ENCODE data around the gene POLR2C.

POLR2C gene

DNA sequence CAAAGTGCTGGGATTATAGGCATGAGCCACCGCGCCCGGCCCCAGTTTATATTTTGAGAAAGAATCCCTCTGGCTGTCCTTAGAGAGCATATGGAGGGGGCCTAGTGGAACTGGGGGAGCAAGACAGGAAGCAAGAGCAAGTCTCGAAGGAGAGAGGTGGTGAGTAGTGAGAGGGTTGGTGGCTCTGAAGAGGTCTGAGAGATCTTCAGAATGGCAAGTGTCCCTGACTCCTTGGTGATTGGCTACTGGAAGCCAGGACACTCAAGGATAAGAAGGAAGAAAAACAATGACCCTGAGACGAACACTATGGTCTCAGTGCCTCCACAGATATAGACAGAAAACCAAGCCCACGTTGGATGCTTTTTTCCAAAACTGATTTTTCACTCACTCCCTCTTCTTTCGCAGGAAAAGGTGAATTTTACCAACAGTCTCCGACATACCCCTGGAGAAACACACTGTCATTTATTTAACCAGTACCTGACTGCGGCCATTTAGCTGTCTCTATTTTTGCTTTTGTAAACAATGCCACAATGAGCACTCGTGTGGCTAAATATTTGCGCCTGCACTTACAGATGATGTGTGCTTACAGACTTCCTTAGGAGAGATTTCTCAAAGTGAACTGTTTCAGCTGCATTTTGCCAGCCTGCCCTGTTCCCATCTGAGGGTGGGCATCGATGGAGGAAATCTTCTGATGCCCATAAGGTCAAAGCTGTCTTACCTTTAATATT is 39.7 kb downstream of the POLR2C start:
- no peak for DNase-seq (ENCODE audit: low read depth in 2 of 2)

DNA sequence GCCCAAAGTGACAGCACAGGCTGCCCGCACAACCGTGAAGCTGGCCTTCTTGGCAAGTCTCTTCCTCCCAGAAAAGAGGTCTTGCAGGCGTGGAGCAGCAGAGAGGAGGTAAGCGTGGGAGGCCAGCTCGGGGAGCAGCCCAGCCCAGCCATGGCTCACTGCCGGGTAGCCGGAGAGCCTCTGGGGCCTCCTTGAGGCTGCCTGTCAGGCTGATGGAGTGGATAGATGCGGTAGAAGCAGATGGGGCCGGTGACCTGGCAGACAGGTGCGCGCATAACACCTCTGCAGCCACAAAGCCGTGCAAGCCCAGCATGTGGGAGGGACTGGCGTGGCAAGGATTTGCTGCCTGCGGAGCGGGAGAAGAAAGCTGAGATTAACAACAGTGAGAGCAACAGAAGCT is 40.9 kb downstream of the POLR2C start:
- DNase-seq (ENCODE audit: low read depth in 2 of 2) = no peak

DNA sequence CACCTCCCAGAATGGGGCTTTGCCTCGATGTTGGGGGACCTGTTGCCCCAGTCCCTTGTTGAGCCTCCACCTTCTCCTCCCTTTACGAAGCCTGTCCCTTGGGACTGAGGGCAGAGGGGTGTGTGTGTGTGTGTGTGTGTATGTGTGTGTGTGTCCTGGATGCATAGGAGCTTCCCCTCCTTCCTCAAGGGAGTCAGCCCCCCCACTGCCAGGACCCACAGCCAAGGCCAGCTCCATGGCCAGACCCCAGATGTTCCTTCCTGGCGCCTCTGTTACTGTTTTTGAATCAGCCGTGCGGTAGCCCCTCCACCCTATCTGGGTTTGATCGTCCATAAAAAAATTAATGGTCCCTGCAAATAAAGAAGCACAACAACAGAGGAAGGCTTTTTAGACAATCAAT is 41.5 kb downstream of the POLR2C start:
- no peak for DNase-seq (ENCODE audit: low read depth in 2 of 2)

DNA sequence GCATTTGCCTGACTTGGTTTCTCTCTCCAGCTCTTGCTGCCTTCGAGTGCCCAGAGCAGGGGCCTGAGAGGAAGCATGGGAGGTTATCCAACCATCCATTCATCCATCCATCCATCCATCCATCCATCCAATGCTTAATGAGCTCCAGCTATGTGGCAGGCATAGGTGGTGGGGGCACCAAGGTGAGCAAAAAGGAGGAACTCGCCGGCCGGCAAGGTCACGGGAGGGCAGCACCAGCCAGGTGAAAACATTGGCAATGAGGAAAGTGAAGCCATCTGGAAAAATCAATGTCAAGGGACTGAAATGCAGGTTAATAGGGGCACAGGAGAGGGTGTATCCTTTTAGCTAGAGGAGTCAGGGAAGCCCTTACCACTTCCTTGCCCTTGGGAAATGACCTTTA is 42.0 kb downstream of the POLR2C start:
- no peak for DNase-seq (ENCODE audit: low read depth in 2 of 2)

DNA sequence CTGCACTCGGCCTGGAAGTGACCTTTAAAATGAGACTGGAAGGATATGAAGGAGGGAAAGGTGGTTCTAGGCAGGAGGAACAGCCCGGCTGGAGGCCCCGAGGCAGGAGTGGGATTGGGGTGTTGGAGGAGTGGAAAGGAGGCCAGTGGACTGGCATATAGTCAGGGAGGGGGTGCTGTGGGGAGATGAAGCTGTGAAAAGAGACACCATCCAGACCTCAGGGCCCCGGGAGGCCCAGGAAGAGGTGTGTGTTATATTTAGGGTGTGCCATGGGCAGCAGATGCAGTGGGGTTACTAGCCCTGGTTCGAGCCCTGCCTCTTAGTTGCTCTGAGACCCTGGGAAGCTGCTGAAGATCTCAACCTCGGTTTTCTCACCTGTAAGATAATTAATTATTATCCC is 42.7 kb downstream of the POLR2C start:
- DNase-seq (ENCODE audit: low read depth in 2 of 2) = no peak

DNA sequence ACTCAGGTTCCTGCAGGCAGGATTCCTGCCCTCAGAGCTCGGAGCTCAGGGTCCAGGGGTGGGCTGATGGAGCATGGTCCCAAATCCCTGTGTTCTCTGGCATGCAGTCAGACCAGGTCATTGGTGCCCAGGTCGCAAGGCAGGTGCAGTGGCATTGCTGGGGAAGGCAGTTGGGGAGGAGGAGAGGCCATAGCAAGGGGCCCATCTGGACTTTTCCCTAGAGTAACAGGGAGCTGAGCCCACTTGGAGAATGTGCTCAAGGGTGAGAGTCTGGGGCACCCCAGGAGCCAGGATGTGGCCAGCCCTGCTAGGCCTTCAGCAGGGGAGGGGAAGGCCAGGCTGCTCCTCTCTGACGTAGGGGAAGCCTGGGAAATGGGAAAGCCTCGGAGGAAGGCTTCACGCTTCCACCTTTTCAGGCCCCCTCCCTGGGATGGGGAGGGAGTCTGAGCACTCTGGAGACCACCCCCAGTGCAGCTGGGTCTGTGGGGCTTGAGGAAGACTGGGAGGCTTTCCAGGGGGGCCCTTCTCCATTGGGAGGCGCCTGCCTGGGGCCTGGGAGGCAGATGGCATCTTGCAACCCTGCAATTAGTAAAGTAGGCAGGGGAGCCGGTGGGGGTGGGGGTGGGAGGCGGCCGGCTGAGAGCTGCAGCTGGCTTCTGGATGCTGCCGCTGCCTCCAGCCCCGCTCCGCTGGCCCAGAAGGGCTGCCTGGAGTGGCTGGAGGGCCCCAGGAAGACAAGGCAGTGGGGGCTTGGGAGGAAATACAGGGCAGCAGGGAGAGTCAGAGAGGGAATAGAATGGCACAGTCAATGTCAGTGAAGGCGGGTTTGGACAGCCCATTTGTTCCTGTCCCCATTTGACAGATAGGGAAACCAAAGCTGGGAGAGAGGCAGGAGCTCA is 44.9 kb downstream of the POLR2C start:
- no peak for DNase-seq (ENCODE audit: low read depth in 2 of 2)

DNA sequence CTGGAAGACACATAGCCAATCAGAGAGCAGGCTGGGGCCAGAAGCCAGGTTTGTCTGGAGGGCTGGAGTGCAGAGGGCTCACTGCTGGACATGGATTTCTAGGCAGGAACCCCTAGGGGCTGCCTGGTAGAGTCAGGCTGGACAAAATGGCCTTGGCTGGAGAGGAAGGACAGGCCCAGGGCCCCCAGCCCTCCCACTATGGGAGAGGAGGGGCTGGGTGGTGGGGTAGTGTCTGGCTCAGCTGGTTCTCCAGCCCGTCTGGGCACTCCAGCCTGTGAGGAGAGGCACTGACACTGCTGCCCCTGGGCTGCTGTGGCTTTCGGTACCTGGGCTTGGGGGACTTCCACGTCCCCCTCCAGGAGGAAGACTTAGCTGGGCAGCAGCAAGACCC is 45.6 kb downstream of the POLR2C start:
- no peak for DNase-seq (ENCODE audit: low read depth in 2 of 2)

DNA sequence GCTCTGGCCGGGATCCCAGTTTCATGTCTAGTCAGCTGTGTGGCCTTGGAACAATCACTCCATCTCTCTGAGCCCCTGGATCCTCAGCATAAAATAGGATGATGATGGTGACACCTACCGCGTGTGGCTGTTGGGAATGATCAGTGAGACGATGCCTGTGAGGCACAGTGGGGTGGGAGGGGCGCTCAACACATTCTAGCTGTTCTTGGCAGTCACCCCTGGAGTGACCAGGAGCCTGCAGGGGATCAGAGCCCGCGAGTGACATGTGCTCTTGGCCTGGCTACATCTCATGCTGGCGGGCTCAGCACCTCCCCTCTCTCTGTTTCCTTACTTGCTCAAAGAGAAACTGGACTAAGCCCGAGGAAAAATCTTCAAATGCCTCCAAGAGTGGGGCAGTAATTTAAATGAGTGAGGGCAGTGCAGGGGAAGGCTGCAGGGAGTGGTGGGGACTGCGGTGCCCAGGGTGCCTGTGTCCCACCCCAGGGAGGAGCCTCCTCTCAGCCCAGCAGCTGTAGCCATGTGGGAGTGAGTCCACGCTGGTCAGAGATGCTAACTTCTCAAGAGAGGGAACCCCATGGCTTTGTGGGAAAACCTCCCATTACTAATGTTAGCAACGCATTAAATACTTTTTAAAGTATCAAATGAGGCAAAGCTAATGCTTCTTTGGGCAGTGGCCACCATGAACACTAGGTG is 46.9 kb downstream of the POLR2C start:
- DNase-seq (ENCODE audit: low read depth in 2 of 2) = no peak

DNA sequence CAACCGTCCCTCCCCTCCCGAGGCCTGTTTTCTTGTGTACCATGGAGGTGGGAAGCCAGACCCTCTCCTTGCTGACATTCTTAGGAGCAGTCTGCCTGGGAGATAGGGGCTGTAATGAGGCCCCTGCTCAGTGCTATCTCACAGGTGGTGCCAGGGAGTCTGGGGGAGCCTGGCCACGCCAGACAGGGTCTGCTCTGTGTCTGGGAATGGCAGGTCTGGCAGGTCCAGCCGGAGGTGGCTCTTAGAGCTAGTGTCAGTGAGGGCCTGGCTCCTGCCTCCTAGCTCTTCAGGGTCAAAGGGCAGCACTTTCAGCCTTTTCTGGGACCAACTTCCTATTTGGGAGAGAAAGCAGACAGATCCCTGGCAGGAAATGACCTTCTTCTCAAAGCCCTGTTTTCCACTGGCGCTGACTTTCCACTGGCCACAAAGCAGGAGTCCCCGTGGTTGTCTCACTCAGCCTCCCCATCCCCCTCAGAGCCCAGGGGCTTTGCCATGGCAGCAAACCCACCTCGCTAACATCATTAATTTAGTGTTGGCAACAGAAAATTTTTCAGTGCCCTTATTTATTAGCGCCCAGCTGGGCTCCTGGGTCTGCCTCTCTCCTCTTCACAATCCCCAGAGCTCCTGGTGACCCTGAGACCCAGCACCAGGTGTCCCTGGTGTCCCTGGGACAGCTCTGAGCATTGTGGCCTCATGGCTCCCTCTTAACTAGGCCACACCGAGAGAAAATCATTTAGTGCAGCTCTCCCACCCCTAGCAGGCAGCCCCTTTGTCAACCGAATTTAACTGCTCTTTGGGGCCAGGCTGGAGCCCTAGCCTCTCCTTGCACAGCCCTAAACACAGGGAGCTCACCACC is 47.8 kb downstream of the POLR2C start:
- DNase-seq (ENCODE audit: low read depth in 2 of 2) = no peak

DNA sequence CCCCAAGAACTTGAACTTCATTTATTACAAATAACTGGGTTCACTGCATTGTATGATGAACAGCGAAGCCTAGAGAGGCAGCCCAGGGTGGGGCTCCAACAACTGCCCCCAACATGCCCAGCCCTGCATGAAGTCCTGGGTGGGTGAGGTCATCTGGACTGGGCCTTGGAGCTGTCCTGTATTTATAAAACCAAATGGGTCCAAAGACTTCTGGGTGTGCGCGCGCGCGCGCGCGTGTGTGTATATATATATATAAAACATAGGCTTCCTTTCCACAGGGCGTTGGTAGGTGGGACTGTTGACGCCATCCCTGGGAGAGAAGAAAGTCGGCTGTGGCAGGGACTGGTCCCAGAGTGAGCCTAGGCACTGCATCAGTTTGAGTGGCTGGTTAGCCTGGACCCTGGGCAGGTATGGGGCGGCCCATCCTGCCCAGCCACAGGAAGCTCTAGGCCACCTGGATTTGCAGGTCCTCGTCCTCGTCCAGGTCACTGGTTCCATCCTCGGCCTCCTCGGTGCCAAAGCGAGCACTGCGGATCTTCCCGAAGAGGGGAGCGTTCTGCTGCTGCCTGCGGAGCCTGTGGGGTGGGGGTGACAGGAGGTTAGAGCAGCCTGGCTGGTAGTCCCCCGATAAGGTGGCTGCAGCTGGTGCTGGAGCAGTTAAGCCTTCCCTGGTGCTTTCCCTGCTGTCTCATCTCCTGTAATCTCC is 50.0 kb downstream of the POLR2C start:
- DNase-seq (ENCODE audit: low read depth in 2 of 2) = no peak

DNA sequence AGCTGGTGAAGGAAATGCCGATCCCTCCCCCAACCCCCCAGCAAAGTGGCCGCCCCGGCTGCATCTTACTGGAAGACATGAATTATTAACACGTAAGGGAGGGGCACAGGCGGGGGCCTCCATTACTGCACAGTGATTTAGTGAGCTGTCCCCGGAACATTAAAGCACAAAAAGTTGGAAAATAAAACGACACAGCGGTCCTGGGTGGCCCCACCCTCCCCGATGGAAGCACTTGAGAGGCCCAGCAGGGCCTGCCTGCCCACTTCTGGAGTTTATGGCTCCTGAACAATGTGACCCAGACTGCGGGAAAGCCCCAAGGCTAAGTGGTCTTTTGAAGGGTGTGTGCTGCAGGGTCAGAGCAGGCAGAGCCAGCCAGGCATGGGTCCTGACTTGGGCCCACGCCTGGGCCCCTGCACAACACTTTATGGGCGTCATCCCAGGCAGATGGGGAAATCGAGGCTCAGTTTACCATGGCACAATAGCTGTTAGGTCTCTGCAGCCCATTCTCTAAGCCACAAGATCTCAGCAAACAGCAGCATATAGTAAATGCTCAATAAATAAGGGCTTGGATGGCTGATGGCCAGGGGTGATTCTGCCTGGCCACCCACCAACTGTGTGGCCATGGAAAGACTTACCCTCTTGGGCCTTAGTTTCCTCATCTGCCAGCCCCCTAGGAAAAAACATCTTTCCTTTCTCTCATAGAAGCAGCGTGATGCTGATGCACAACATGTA is 51.1 kb downstream of the POLR2C start:
- no peak for DNase-seq (ENCODE audit: low read depth in 2 of 2)

DNA sequence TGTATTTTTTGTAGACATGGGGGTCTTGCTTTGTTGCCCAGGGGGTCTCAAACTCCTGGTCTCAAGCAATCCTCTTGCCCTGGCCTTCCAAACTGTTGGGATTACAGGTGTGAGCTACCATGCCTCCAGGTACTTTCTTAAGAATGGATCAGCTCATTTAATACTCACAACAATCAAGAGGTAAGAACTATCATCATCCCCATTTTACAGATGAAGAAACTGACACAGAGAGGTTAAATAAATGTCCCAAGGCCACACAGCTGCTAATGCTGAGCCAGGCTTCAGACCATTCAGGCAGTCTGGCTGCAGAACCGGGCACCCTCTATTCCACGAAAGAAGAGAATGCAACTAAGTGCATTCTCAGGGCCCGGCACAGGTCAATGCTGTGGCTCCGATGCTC is 51.9 kb downstream of the POLR2C start:
- no peak for DNase-seq (ENCODE audit: low read depth in 2 of 2)

DNA sequence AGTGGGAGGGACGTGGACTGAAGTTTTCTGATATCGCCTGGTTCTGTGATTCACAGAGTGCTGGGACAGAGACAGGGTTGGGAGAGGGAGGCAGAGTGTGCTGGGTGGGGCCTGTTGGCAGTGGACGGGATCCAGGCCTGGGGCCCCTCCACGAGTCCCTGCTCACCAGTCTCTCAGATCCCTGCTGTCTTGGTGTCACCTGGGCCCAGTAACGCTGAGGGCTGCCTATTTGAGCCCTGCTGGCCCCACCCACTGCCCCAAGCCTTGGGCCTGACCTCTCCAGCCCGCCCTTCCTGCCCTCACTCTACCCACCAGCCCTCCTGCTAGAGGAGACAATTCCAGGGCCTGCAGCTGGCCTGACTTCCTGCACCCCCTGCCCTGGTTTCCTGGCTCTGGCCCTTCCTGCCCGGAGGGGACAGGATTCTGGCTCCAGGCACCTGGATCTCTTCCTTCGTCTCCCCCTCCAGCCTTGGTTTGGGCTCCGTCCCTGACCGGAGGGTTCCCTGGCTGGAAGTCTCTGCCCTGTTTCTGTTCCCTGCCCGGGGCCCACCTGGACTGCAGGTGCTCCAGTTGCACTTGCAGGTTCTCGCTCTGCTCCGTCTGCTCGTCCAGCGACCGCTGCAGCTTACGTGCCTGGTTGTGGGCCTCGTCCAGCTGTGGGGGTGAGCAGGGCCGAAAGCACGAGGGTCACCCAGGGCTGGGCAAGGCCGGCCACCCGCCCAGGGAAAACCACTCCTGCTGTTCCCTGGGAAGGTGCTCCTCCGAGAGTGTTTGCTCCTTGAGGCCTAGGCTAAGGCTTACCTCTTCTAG is 52.5 kb downstream of the POLR2C start:
- no peak for DNase-seq (ENCODE audit: low read depth in 2 of 2)

DNA sequence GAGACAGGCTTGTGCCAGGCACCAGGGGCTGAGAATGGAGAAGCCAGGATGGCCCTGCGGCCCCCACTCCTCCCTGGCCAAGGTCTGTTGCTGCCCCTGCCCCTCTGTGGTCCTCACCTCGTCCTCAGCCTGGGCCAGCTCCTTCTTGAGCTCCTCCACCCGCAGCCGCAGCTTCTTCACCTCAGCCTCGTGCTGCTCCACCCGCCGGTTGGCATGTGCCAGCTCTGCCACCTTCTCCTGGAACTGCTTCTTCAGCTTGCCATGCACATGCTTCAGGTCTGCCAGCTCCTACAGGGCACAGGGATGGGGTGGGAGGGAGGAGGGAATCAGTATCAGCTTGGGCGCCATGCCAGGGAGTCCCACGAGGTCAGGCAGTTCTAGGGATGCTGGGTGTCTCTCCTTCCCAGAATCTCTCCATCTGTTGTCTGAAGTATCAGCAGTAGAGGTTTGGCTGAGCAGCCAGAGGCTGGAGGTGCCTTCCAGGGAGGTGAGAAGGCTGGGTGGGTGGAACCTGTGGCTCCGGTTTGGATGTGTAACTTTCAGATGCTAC is 53.8 kb downstream of the POLR2C start:
- DNase-seq (ENCODE audit: low read depth in 2 of 2) = no peak

DNA sequence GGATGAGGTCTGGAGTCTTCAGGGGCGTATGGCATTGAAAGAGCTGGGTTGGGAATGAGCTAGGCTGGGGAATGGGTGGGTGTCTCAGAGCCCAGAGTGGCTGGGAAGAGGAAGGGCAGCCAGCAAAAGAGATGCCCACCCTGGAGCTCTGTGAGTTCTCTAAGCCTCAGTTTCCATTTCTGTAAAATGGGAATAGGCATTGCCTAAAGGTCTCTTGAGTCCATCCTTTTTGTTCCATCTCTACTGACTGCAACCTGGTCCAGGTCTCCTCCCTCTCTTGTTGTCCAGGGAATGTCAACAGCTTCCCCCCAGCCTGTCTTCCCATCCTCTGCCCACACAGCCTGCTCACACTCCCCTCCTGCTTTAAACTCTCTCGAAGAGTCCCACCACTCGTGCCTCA is 54.3 kb downstream of the POLR2C start:
- no peak for DNase-seq (ENCODE audit: low read depth in 2 of 2)

DNA sequence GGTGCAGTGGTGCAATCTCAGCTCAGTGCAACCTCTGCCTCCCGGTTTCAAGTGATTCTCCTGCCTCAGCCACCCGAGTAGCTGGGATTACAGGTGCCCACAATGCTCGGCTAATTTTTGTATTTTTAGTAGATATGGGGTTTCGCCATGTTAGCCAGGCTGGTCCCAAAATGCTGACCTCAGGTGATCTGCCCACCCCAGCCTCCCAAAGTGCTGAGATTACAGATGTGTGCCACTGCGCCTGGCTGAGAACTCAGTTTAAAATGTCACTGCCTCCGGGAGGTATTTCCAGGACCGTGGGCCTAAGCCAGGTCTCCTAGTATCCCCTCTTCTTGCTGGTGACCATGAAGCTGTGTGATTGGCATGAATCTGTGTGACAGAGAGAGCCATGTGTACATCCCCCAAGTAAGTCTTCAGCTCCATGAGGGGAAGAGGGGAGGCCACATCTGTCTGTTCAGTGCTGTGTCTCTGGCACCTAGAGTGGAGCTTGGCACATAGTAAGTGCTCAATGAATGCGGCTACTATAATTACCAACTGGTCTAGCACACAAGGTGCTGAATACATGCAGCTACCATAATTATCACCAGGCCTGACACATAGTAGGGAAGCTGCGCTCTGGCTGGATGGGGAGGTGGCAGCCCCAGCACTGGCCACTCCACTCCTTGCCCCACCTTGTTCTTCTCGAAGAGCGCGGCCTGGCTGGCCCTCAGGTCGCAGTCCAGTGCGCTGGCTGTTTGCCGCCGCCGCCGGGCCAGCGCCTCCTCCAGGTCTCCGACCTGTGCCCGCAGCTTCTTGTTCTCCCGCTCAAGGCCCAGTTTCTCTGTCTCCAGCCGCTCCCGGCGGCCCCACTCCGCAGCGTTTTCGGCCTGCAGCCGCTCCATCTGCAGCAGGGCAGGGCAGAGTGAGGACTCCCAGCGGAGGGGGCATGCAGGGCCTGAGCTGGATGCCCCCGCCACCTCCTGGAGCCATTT is 55.2 kb downstream of the POLR2C start:
- no peak for DNase-seq (ENCODE audit: low read depth in 2 of 2)

DNA sequence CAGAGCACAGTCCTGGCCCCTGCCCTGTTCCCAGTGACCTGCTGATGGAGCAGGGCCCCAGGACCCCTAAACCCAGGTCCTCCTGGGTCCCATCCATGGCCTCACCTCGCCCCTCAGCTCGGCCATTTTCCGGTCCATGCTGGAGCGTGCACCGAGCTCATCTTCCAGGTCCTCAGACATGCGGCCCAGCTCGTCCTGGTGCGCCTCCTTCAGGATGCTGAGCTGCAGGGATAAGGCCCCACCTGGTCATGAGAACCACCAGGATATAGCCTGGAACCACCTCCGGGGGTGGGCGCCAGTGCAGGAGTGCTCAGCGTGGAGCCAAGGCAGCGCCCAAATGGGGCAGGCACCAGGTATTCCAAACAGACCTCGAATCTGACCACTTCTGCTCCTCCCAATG is 56.0 kb downstream of the POLR2C start:
- no peak for DNase-seq (ENCODE audit: low read depth in 2 of 2)

DNA sequence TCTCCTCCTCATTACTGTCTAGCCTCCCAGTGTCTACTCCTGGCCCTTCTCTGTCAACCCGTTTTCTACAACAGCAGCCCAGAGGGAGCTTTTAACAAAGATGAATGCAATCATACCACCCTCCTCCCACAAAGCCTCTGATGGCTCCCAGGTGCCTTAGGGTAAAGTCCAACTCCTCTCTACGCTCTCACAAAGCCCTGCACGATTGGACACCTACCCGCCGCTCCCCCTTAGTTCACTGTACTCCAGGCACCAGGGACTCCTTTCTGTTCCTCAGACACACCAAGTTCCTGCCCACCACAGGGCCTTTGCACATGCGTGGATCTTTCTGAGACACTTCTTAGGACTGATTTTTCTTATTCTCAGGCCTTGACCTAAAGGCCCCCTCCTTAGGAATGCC is 56.4 kb downstream of the POLR2C start:
- no peak for DNase-seq (ENCODE audit: low read depth in 2 of 2)
